ENCODE data around the gene RGSL1. TPM values are rescaled to one million over a fixed set of nuclear protein-coding genes. Genes with fewer than 3 reads are reported as not detected.

RGSL1 gene
- total RNA-seq, 1 experiment from 2014 or later, result 0.22 TPM

DNA sequence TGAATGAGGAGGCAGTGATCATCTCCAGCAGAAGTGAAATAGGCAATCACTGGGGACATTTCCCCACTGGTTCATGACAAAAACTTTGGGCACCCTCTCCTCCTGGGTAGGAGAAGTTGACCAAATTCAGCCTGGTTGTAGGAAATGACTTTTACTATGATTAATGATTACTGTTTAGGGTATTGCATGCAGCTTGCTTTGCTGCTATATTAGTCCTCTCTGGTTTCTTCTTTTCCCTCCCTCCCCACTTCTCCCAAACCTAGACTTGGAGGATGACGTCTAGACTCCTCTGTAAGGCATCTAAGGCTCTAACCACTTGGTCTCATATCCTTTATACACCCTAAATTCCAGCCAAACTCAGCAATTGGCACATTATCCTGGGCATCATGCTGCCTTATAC, 157.6 kb downstream of the RGSL1 start:
- H3K27me3 ChIP-seq (ENCODE audit: low read length), result no peaks in the 10 kb centered on the region
- H2AFZ ChIP-seq (ENCODE audit: low read length), result no peak overlapping the region
- H3K4me3 ChIP-seq (ENCODE audit: low read length), result no peak overlapping the region
- no peak for DNase-seq
- peaks cover 6% of the 10 kb centered on the region for H3K36me3 ChIP-seq (ENCODE audit: insufficient read depth, low read length)
- no peak overlapping the region for H3K9ac ChIP-seq (ENCODE audit: low read length)
- peaks cover 30% of the 10 kb centered on the region for H3K4me1 ChIP-seq (ENCODE audit: low read length)
- H3K27ac ChIP-seq (ENCODE audit: low read length), result no peak overlapping the region
- H4K20me1 ChIP-seq (ENCODE audit: insufficient read depth, low read depth, low read length), result peaks cover 15% of the 10 kb centered on the region
- no peaks in the 10 kb centered on the region for H3K9me3 ChIP-seq (ENCODE audit: low read length)
- peaks cover 8% of the 10 kb centered on the region for H3K79me2 ChIP-seq (ENCODE audit: low read length)
- no peak overlapping the region for H3K4me2 ChIP-seq (ENCODE audit: low read depth, low read length, poor library complexity, severe bottlenecking)
- no peaks in the 10 kb centered on the region for H3K9me2 ChIP-seq (replicated peaks; ENCODE audit: insufficient read depth, low read length)

- Histone ChIP-seq H3K36me3 (ENCODE audit: insufficient read depth, low read length) (no peaks in the 10 kb centered on the region; the same call in 1 of the 2 replicates), H2AFZ (ENCODE audit: low read length) (no peak overlapping the region), H3K4me1 (ENCODE audit: low read length) (peaks cover 24% of the 10 kb centered on the region), H3K4me2 (ENCODE audit: low read depth, low read length, poor library complexity, severe bottlenecking) (no peak overlapping the region), H3K9me3 (ENCODE audit: low read length) (no peaks in the 10 kb centered on the region), H4K20me1 (ENCODE audit: insufficient read depth, low read depth, low read length) (peaks cover 8% of the 10 kb centered on the region), H3K9me2 (replicated peaks; ENCODE audit: insufficient read depth, low read length) (no peaks in the 10 kb centered on the region), H3K27me3 (ENCODE audit: low read length) (no peaks in the 10 kb centered on the region), H3K27ac (ENCODE audit: low read length) (no peak overlapping the region), H3K79me2 (ENCODE audit: low read length) (peaks cover 8% of the 10 kb centered on the region), H3K4me3 (ENCODE audit: low read length) (no peak overlapping the region), H3K9ac (ENCODE audit: low read length) (no peak overlapping the region)
- DNase-seq, result no peak
Observed at GRCh38 chr1:182608236-182608635, 158.3 kb downstream of the RGSL1 start.

DNA sequence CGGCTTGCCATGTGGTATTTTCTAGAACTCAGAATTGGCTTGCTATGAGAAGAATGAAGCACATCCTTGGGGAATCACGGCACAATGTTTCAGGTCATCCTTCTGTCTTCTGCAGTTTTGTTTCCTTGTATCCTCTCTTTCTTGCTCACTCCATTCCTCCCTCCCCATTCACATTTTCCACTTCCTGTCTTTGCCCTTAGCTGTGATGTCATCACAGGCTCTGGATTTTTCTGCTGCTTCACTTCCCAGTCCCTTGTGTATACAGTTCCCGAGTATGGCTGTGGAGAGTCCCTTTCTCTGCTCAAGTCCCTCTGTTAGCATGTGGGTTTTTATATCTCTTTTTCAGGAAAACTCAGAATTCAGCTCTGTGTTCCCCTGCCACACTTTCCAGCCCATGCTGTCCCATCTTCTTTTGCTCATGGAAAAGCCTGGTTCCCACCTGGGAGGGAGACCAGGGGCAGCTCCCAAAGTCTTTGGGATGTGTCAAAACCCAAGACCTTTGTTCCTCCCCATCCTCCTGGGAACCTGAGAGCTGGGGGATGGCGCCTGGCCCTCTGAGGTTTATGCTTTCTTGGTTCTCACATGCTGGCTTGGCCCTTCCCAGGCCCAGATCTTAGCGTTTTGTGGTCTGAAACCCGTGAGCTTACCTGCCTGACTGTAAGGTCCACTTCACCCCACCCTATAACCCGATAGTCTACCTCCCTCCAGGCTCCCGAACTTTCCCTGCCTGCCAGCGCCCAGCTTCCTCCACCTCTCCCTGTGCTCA, 159.1 kb downstream of the RGSL1 start:
- no peaks in the 10 kb centered on the region for H3K9me3 ChIP-seq (ENCODE audit: low read length)
- no peak overlapping the region for H2AFZ ChIP-seq (ENCODE audit: low read length)
- H3K27ac ChIP-seq (ENCODE audit: low read length), result no peak overlapping the region
- H3K9me2 ChIP-seq (replicated peaks; ENCODE audit: insufficient read depth, low read length), result no peaks in the 10 kb centered on the region
- peaks cover 17% of the 10 kb centered on the region for H3K4me1 ChIP-seq (ENCODE audit: low read length)
- no peak overlapping the region for H3K4me2 ChIP-seq (ENCODE audit: low read depth, low read length, poor library complexity, severe bottlenecking)
- no peaks in the 10 kb centered on the region for H3K27me3 ChIP-seq (ENCODE audit: low read length)
- H3K9ac ChIP-seq (ENCODE audit: low read length), result no peak overlapping the region
- no peaks in the 10 kb centered on the region; the same call in 1 of the 2 replicates for H3K79me2 ChIP-seq (ENCODE audit: low read length)
- no peaks in the 10 kb centered on the region for H3K36me3 ChIP-seq (ENCODE audit: insufficient read depth, low read length)
- no peak overlapping the region for H3K4me3 ChIP-seq (ENCODE audit: low read length)
- H4K20me1 ChIP-seq (ENCODE audit: insufficient read depth, low read depth, low read length), result peaks cover under 1% of the 10 kb centered on the region
- no peak for DNase-seq

Small RNA genes within 50 kb of the gene (small RNA-seq; reads per million reads assigned to genes)
- not detected for gene RF00017

Other genes starting within 250 kb of the RGSL1 start
- gene GLUL, start 58.4 kb upstream of the RGSL1 start, total RNA-seq (2014; rRNA removed; shearing (Covaris generic); ENCODE audit: low replicate concordance), result not detected in 2 replicates
- not detected in 2 replicates for gene TEDDM1, start 49.5 kb upstream of the RGSL1 start, total RNA-seq (2014; rRNA removed; shearing (Covaris generic); ENCODE audit: low replicate concordance)
- gene RNASEL, start 139.1 kb downstream of the RGSL1 start, total RNA-seq (2014; rRNA removed; shearing (Covaris generic); ENCODE audit: low replicate concordance), result 11.8 and 17.3 TPM in 2 replicates
- gene RGS16, start 154.2 kb downstream of the RGSL1 start, total RNA-seq (2014; rRNA removed; shearing (Covaris generic); ENCODE audit: low replicate concordance), result 19.0 and 27.7 TPM in 2 replicates
- gene RGS8, start 234.4 kb downstream of the RGSL1 start, total RNA-seq (2014; rRNA removed; shearing (Covaris generic); ENCODE audit: low replicate concordance), result 20.5 and 25.5 TPM in 2 replicates

All from Karpas-422 (cell line).